ENCODE measurements around the gene SERPING1.

DNA sequence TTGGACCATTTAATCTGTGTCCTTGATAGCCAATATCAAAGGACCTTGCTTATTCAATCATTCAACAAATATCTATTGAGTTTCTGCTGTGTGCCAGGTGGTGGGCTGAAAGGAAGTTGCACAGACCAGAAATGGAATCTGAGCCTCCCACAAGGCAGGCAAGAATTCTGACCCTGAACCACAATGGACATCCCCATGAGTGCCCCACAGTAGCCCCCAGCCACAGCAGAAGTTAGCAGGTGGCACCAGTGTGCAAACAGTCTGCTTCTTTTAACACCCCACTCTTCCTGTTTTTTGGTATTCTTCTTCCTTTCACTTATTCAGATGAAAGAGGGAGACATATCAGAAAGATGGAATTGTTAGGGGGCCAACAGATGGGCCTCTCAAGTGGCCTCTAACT lies 12.2 kb upstream of the SERPING1 start:
- TF ChIP-seq EZH2 (IDR thresholded peaks at IDR 0.05; ENCODE audit: borderline replicate concordance, low read depth, low read length, poor library complexity, severe bottlenecking) = no peak
- TF ChIP-seq, protein P1, sequence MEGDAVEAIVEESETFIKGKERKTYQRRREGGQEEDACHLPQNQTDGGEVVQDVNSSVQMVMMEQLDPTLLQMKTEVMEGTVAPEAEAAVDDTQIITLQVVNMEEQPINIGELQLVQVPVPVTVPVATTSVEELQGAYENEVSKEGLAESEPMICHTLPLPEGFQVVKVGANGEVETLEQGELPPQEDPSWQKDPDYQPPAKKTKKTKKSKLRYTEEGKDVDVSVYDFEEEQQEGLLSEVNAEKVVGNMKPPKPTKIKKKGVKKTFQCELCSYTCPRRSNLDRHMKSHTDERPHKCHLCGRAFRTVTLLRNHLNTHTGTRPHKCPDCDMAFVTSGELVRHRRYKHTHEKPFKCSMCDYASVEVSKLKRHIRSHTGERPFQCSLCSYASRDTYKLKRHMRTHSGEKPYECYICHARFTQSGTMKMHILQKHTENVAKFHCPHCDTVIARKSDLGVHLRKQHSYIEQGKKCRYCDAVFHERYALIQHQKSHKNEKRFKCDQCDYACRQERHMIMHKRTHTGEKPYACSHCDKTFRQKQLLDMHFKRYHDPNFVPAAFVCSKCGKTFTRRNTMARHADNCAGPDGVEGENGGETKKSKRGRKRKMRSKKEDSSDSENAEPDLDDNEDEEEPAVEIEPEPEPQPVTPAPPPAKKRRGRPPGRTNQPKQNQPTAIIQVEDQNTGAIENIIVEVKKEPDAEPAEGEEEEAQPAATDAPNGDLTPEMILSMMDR (conservative IDR thresholded peaks at IDR 0.05; ENCODE audit: low read depth, low read length) = no peak

Data from A673 (cell line).